Renal pelvis (tissue), 4 donors: ENCODE results near the gene RWDD1. TPM values are rescaled to one million over a fixed set of nuclear protein-coding genes. Genes with fewer than 3 reads are reported as not detected.
"Not testable (repeated sequence)": the region's sequence is repeated elsewhere in the genome, so short reads cannot be mapped to it uniquely, and the experiment has no call there.

Source experiments
- DNase-seq: peaks from one replicate; pipeline ENCODE4 v3.0.0-alpha.2; 2013
- polyA plus RNA-seq, 3 donors: library from polyadenylated mRNA; unstranded; fragments of 120-200 nt; gene quantifications; one replicate each; pipeline ENCODE4 v1.2.1, GENCODE V29; 2013; ENCODE audit not compliant: insufficient read length in 3 of 3

The RWDD1 gene
- polyA plus RNA-seq, 3 donors: 59.0 to 73.3 (median 67.3) TPM

GRCh38 chr6:116595247-116595646 is 23.9 kb downstream of the RWDD1 start:
- DNase-seq: no peak

- DNase-seq: peak; percentile 54
Measured at GRCh38 chr6:116596815-116597214, 25.5 kb downstream of the RWDD1 start.

DNA sequence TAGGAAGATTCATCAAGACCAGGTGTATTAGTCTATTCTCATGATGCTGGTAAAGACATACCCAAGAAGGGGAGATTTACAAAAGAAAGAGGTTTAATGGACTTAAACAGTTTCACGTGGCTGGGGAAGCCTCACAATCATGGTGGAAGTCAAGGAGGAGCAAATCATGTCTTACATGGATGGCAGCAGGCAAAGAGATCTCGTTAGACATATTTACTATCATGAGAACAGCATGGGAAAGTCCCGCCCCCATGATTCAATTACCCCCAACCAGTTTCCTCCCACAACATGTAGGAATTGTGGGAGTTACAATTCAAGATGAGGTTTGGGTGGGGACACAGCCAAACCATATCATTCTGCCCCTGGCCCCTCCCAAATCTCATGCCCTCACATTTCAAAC is 32.6 kb downstream of the RWDD1 start:
- DNase-seq: not testable (repeated sequence)

- DNase-seq: not testable (repeated sequence)
Measured at GRCh38 chr6:116604868-116605267, 33.6 kb downstream of the RWDD1 start.

DNA sequence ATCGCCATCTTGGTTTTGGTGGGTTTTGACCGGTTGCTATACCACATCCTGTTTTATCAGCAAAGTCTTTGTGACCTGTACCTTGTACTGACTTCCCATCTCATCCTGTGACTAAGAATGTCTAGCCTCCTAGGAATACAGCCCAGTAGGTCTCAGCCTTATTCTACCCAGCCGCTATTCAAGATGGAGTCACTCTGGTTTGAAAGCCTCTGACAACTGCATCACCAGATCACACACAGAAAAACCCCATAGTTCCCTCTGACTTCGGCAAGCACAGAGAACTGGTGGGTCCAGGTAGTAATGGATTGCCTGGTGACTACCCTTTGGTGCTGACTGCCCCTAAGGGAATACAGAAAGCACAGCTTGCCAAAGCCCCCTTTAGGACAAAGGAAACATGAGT is 34.6 kb downstream of the RWDD1 start:
- no peak for DNase-seq

DNA sequence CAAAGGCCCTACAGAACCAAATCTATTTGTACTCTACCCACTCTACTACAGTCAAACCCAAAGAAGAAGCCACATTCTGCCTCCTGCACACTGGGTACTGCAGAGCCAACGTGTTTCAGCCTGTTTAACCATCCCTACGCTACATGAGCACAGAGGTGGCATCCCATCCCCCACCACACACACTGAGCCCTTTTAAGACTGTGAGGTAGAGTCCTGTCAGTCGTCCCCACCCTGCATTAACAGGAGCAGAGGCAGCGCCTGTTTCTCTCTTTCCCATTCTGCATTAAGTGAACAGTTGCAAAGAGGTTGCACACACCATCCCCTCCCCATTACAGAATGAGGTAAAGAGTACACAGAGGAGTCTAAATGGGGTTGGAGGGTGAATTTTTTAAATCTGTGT is 39.8 kb downstream of the RWDD1 start:
- DNase-seq: no peak

GRCh38 chr6:116615937-116616736 is 44.8 kb downstream of the RWDD1 start, which contains the start of gene RSPH4A:
RSPH4A (plus strand) TSS chr6:116616479; CDS start chr6:116616624, 145 bp downstream.
- peak; percentile 98 for DNase-seq

DNA sequence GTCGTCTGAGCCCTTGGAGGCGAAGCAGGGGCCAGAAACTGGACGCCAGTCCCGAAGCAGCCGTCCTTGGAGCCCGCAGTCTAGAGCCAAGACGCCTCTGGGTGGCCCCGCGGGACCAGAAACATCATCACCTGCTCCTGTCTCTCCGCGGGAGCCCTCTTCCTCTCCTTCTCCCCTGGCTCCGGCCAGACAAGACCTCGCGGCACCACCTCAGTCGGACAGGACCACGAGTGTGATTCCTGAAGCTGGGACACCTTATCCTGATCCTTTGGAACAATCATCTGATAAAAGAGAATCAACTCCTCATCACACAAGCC is 45.4 kb downstream of the RWDD1 start:
- DNase-seq: peak; percentile 4

DNA sequence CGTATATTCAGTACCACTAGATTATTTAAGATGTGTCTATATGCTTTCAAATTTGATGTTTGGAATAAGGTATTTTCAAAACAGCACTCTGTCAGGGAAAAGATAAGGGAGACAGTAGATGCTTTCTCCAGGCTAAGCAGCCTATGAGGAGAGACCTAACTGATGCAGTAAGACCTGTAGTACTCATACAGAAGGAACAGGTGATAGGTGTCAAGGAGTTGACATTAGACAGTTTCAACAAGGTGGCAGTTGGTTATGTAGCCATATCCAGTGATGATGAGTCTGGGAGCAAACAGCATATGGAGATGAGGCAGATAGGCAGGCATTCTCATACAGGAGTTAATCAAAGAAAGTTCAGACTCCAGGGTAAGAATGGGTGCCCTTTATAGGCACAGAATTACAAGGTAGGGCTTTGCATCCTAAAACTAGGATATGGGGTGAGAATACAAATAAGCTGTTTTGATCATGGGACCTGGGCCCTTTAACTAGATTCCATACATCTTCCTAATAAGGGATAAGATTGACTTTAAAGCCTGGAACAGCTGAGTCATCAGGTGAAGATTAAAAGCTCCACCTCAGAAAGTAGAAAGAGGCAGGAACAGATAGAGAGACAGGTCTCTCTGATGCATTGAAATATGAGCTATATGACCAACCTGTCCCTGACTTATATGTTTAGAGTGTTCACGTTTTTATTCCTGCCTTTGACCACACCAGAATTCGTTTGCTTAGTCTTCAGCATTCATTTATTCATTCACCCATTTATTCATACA is 52.9 kb downstream of the RWDD1 start:
- no peak for DNase-seq

DNA sequence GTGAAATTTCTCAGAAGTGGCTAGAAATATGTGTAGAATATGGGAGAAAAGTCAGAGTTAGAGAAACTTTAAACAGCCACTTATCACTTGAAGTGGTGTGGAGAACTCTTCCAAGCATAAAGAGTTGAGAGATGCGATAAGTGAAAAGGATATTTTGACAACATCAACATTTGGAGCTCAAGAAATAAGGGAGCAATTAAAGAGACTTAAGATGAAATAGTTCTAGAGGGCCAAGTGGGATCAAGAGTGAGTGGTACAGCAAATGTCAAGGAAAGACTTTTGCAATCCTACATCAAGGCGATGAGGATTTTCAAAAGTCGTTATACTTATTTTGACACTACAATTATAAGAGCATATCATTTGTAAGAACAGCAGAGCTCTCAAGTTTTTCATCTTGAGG is 54.6 kb downstream of the RWDD1 start:
- DNase-seq: no peak

- DNase-seq: peak; percentile 28
Measured at GRCh38 chr6:116629563-116629981, 58.3 kb downstream of the RWDD1 start.

- peak; percentile 7 for DNase-seq
Measured at GRCh38 chr6:116631379-116631990, 60.2 kb downstream of the RWDD1 start.

DNA sequence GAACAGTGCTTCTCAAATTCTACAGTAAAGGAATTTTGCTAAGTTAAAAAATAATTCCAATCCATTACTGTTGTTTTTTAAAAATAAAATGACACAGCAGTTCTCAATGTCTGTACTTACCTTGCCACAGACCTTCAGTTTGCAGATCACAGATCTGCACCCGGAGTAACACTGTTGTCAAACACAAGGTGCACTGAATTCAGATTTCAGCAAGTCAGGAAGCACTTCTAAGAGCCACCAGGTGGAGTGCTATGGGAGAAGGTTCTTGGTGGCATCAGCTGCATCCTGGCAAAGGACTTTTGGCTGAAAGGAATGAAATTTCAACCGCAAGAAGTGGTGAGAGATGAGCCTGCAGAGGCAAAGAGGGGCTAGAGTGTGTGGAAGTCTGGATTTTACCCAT is 62.4 kb downstream of the RWDD1 start:
- no peak for DNase-seq

Other genes starting within 250 kb of the RWDD1 start
- 10 to 100 TPM; 37.3 to 40.9 (median 38.7) TPM for gene DSE, start 200.6 kb upstream of the RWDD1 start, polyA plus RNA-seq
- gene CALHM6, start 110.1 kb upstream of the RWDD1 start, polyA plus RNA-seq: 1 to 10 TPM in 2 of 3 donors, under 1 TPM in 1; 0.80 to 5.1 (median 3.5) TPM
- gene CALHM5, start 59.9 kb upstream of the RWDD1 start, polyA plus RNA-seq: 1 to 10 TPM; 2.2 to 3.5 (median 3.4) TPM
- under 1 TPM; 0.27 to 0.39 (median 0.35) TPM for gene TRAPPC3L, start 25.8 kb upstream of the RWDD1 start, polyA plus RNA-seq
- gene CALHM4, start 17.8 kb upstream of the RWDD1 start, polyA plus RNA-seq: 1 to 10 TPM in 2 of 3 donors, under 1 TPM in 1; 0.43 to 1.5 (median 1.1) TPM
- gene RSPH4A, start 45.0 kb downstream of the RWDD1 start, polyA plus RNA-seq: 1 to 10 TPM; 2.7 to 3.1 (median 2.8) TPM
- 10 to 100 TPM; 12.5 to 14.0 (median 13.6) TPM for gene ZUP1, start 97.3 kb downstream of the RWDD1 start, polyA plus RNA-seq
- 10 to 100 TPM; 16.5 to 19.0 (median 17.4) TPM for gene KPNA5, start 109.7 kb downstream of the RWDD1 start, polyA plus RNA-seq
- 1 to 10 TPM; 3.5 to 7.0 (median 5.6) TPM for gene FAM162B, start 194.2 kb downstream of the RWDD1 start, polyA plus RNA-seq